Skeletal muscle satellite cell (primary cell): ENCODE results near the gene CCDC148.

Experiments
- H3K27me3 ChIP-seq: 2 replicates; pipeline ENCODE4 v1.7.0; 2013; ENCODE audit warnings: low read length; ENCODE audit not compliant: control insufficient read depth, insufficient read depth
- H3K36me3 ChIP-seq: 2 replicates; pipeline ENCODE4 v1.7.0; 2013; ENCODE audit warnings: mild to moderate bottlenecking, control low read depth, low read length; ENCODE audit not compliant: insufficient read depth
- H3K4me1 ChIP-seq: 2 replicates; pipeline ENCODE4 v1.7.0; 2013; ENCODE audit warnings: low read length; ENCODE audit not compliant: control insufficient read depth, insufficient read depth
- H3K4me2 ChIP-seq: 2 replicates; pipeline ENCODE4 v1.7.0; 2013; ENCODE audit warnings: mild to moderate bottlenecking, low read length
- H3K4me3 ChIP-seq: 2 replicates; pipeline ENCODE4 v1.7.0; 2013; ENCODE audit warnings: low read length
- H3K9ac ChIP-seq: 2 replicates; pipeline ENCODE4 v1.7.0; 2013; ENCODE audit warnings: mild to moderate bottlenecking, low read depth, low read length, moderate library complexity
- H3K9me3 ChIP-seq: replicated peaks from 2 replicates; pipeline ENCODE4 v1.7.0; 2013; ENCODE audit warnings: mild to moderate bottlenecking, control low read depth, low read length

Gene CCDC148

DNA sequence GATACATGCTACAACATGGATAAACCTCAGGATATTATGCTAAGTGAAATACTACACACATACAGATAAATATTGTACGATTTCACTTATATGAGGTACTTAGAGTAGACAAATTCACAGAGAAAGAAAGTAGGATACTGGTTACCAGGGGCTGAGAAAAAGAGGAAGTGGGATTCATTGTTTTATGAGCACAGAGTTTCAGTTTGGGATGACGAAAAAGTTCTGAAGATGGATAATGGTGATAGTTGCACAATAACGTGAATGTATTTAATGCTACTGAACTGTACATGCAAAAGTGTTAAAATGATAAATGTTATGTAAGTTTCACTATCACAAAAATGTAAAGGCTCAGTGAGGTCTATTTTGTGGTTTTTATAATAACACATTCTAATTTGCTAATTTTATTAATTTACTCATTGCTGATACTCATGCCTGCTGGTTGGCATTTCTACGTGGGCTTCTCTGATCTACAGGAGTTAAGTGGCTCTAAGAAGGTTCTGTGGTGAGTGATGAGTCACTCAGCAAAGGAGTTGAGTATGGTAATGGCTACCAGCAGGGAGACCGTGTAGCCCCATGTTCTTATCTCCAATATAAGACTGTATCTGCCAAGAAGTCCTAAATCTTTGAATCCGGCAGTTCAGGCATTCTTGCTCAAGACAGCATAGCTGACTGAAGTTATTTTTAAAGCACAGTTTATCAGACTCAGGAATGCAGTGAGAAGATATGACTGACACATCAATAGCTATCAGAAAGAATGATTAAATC lies 313.8 kb downstream of the CCDC148 start:
- Histone ChIP-seq H3K9me3 (no peaks in the 10 kb centered on the region), H3K4me1 (no peaks in the 10 kb centered on the region), H3K4me2 (no peak overlapping the region), H3K4me3 (no peak overlapping the region), H3K27me3 (no peaks in the 10 kb centered on the region), H3K9ac (no peak overlapping the region), H3K36me3 (no peaks in the 10 kb centered on the region)

DNA sequence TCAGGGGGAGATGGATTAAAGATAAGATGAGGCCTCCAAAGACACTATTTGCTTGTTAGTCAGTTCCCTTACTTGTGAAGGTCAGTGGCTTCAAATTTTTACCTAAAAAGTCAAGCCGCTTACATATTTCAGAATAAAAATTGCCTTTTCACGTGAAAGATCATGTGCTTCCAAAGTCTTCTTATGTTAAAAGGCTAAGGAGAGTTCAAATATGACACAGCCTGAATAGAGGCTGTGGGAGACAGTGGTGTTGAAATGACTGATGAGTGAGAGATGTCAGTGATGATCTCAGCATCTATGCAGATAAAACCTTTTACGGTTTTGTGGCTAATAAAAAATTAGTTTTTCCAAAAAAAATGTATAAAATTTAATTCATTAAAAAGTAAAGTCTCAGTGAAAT lies 314.4 kb downstream of the CCDC148 start:
- H3K27me3 ChIP-seq: no peaks in the 10 kb centered on the region
- H3K4me2 ChIP-seq: no peak overlapping the region
- no peaks in the 10 kb centered on the region for H3K4me1 ChIP-seq
- no peaks in the 10 kb centered on the region for H3K36me3 ChIP-seq
- no peak overlapping the region for H3K9ac ChIP-seq
- no peaks in the 10 kb centered on the region for H3K9me3 ChIP-seq
- no peak overlapping the region for H3K4me3 ChIP-seq

DNA sequence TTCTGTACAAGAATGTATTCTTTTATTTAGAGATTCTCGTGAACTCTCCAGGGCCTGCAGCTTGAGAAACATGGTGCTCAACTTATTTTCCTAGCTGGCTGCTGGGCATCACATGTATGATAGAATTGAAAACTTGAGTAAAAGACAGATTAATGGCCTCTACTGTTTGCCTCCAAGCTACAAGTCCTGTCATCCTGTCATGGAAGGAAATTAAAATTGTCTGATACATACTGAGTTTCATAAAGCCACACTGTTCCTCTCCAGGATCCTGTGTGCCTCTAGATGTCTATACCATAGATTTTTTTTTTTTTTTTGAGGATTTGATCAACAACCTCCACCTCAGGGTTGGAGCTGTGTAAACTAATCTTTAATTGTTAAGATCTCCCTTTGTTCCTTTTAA lies 316.4 kb downstream of the CCDC148 start:
- H3K9me3 ChIP-seq: no peaks in the 10 kb centered on the region
- H3K9ac ChIP-seq: no peak overlapping the region
- no peak overlapping the region for H3K4me3 ChIP-seq
- H3K27me3 ChIP-seq: no peaks in the 10 kb centered on the region
- no peak overlapping the region for H3K4me2 ChIP-seq
- no peaks in the 10 kb centered on the region for H3K4me1 ChIP-seq
- no peaks in the 10 kb centered on the region for H3K36me3 ChIP-seq

DNA sequence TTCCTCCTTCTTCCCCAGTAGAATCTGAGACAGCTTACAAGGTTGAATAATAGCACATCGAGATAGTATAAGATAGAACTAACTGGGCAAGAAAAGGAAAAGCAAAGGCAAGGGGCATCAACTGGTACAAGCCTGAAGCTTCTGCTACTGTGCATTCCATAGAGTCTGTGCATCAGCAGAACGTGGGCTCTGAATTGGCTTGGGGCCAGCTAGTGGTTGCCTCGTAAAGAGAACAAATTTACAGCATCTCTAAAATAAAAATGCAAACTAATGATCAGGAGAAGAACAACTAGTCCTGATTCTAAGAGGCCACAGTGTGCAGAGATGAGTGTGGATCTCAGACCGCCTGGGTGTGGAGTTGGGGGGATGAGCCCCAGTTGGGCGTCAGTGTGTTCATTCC lies 318.3 kb downstream of the CCDC148 start:
- Histone ChIP-seq H3K9me3 (no peaks in the 10 kb centered on the region), H3K4me3 (no peak overlapping the region), H3K4me2 (no peak overlapping the region), H3K27me3 (no peaks in the 10 kb centered on the region), H3K4me1 (no peaks in the 10 kb centered on the region), H3K36me3 (no peaks in the 10 kb centered on the region), H3K9ac (no peak overlapping the region)

DNA sequence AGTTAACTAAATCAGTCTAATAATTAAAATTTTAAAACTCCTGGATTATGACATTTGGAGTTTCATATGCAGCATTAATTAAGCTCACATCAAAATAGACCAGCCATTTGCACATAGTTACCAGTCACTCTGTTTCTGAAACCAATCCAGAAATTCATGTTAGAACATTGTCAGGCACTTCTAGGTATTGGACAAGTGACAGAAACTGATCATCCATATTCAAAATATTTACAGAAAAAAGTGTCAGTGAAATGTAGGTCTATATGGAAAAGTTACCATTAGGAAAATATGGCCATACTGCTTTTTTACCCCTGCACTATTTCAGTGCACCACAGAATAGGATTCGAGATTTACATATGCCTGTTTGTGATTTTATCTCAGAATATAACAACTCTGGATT lies 321.5 kb downstream of the CCDC148 start:
- no peaks in the 10 kb centered on the region for H3K27me3 ChIP-seq
- no peaks in the 10 kb centered on the region for H3K36me3 ChIP-seq
- H3K9ac ChIP-seq: no peak overlapping the region
- H3K9me3 ChIP-seq: no peaks in the 10 kb centered on the region
- no peaks in the 10 kb centered on the region for H3K4me1 ChIP-seq
- H3K4me2 ChIP-seq: no peak overlapping the region
- no peak overlapping the region for H3K4me3 ChIP-seq

DNA sequence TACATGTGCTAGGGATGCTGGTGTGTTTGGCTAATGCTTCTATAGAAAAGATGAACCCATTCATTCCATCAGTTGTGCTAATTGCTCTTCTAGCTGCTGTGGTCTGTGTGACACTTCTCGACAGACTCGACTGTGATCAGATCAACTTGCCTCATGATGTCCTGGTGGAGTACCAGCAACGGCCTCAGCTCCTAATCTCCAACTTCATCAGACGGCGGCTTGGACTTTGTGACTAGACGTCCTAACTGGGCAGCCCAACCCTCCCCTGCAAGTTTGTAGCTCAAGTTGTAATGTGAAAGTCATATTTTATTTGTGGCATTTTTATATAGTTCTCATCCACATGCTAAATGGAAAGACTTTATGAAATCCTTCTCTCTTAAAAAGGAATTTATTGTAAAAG lies 321.9 kb downstream of the CCDC148 start:
- no peaks in the 10 kb centered on the region for H3K9me3 ChIP-seq
- H3K4me2 ChIP-seq: no peak overlapping the region
- no peaks in the 10 kb centered on the region for H3K4me1 ChIP-seq
- H3K9ac ChIP-seq: no peak overlapping the region
- H3K36me3 ChIP-seq: no peaks in the 10 kb centered on the region
- no peak overlapping the region for H3K4me3 ChIP-seq
- no peaks in the 10 kb centered on the region for H3K27me3 ChIP-seq

DNA sequence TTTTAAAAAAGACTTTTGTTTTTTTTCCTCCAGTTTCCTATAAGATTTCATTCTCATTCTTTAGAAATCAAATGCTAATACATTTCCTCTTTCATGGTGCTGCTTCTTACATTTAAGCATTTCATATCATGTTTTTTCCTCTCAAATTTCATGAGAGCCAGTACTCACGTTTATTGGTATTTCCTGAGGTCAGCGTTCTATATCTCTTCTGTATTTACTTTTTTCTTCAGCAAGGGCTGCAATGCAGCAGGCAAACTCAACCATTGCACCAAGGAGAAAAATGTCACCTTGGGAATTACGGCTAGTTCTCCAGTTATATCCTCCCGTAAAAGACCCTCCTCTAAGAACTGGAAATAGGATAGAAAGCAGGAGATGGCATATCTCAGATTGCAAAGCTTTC lies 322.5 kb downstream of the CCDC148 start:
- Histone ChIP-seq H3K27me3 (peaks cover 3% of the 10 kb centered on the region), H3K9ac (no peak overlapping the region), H3K4me2 (no peak overlapping the region), H3K36me3 (no peaks in the 10 kb centered on the region), H3K4me1 (no peaks in the 10 kb centered on the region), H3K9me3 (no peaks in the 10 kb centered on the region), H3K4me3 (no peak overlapping the region)

DNA sequence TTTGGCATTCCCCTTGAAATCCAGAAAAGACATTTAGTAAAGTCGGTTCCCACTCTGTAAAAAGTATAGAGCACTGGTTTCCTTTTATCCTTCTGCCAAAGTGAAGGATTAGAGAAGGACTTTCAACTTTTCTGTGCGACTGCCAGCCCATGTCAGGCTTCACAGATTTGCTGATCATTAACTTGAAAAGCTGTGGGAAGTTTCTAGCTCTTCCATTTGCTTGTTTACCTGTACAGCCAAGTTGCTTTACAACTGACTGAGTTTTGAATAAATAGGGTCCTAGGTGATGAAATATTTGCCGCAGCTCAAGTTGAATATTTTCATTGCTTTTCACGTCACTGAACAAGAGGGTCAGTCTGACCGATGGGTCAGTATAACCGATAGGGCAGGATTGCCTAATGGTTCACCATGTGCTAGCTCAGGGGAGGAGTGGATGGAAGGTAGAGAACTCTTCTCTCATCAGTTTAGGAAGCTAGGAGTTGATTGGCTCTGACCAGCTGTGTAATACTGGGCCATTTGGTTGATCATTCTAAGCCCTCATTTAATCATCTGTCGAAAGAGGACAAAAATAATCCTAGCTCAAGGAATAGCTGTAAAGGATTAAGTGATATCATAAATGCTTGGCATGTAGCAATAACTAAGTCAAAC lies 324.5 kb downstream of the CCDC148 start:
- Histone ChIP-seq H3K4me3 (no peak overlapping the region), H3K9ac (no peak overlapping the region)

DNA sequence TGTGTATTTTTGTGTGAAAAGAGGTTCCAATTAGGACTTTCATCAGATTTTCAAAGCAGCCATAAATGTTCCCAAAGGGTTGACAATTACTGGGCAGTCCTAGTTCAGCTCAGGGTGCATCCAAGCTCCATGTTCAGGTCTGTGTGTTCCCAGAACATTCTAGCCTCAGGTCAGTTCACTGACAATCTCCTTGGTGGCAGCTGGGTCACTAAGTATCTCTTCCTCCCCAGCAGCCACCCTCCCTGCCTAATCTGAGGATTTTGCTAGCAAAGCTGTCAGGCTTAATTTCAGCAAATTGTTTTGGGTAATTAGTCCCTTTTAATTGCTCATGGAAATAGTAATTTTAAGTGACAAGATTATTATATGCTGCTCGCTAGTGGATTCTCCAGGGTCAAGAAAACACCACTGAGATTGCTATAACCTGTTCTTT lies 325.1 kb downstream of the CCDC148 start:
- no peaks in the 10 kb centered on the region for H3K9me3 ChIP-seq
- H3K4me3 ChIP-seq: no peak overlapping the region
- H3K4me1 ChIP-seq: no peaks in the 10 kb centered on the region
- H3K27me3 ChIP-seq: peaks cover 5% of the 10 kb centered on the region
- H3K9ac ChIP-seq: no peak overlapping the region
- H3K36me3 ChIP-seq: no peaks in the 10 kb centered on the region
- H3K4me2 ChIP-seq: no peak overlapping the region

More for the DNA sequence above, 324.5 kb downstream of the CCDC148 start:
- Histone ChIP-seq H3K4me2 (no peak overlapping the region), H3K27me3 (peaks cover 5% of the 10 kb centered on the region), H3K36me3 (no peaks in the 10 kb centered on the region), H3K9me3 (no peaks in the 10 kb centered on the region), H3K4me1 (no peaks in the 10 kb centered on the region)

DNA sequence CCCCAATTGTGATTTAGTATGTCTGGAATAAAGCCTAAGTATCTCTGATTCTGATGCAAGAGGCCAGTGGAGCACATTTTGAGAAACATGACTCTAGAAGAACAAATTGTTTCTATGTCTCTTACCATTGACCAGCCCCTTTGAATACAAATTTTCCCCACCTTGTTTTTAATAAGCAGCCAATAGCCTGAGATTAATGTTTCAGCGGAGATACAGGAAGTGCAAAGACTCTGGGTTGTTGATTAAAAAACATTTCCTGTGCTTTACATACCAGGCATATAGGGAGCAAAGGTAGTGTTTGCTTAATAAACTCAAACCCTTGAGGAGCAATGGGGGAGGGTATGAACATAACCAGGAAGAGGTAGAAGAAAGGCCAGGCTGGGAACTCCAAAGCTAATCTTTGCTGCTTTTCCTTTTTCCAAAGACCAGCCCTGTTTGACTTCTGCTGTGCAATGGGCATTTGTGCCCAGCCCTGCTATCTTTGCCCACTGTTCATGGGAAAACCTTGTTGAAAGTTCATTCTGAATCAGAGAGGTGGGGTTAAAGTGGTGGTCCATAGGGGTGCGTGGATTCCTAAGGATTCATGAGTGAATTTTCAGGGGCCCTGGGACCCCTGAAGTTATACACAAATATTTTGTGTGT lies 325.6 kb downstream of the CCDC148 start:
- H3K9ac ChIP-seq: no peak overlapping the region
- no peak overlapping the region for H3K4me2 ChIP-seq
- no peaks in the 10 kb centered on the region for H3K9me3 ChIP-seq
- no peak overlapping the region for H3K4me3 ChIP-seq
- H3K4me1 ChIP-seq: no peaks in the 10 kb centered on the region
- H3K36me3 ChIP-seq: no peaks in the 10 kb centered on the region
- peaks cover 8% of the 10 kb centered on the region for H3K27me3 ChIP-seq

DNA sequence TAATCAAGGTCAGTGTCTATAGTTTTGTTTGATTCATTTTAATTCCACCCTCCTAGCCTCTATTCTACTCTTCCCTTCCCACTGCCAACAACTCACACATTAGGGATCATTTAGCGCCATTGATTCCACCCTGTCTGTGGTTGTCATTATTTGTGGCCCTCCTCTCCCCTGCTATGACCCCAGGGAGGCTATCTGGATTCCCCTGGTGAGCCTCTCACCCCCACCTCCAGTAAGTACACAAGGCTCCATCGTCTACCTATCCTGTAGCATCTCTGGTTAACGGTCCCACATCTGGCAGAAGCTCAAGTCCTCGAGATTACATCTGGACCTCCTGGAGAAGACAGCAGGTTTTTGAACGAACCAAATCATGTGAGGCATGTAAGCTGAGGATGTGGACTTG lies 327.5 kb downstream of the CCDC148 start:
- Histone ChIP-seq H3K36me3 (no peaks in the 10 kb centered on the region), H3K4me3 (no peak overlapping the region), H3K4me2 (no peak overlapping the region), H3K4me1 (no peaks in the 10 kb centered on the region), H3K9ac (no peak overlapping the region), H3K9me3 (no peaks in the 10 kb centered on the region), H3K27me3 (peaks cover 10% of the 10 kb centered on the region)
